GM10266 (cell line): ENCODE measurements around the gene IGFBP5.

Source experiments
- DNase-seq: peaks from one replicate; pipeline ENCODE4 v3.0.0; 2012; ENCODE audit errors: extremely low spot score
- CTCF ChIP-seq: IDR thresholded peaks from 2 replicates; pipeline ENCODE4 v1.5.1; 2012; ENCODE audit warnings: mild to moderate bottlenecking, low read depth; ENCODE audit not compliant: control insufficient read depth, insufficient read depth; ENCODE audit errors: missing control alignments

The IGFBP5 gene

GRCh38 chr2:216679658-216680024 is 15.7 kb downstream of the IGFBP5 start:
- TF ChIP-seq CTCF, result no peak
- no peak for DNase-seq

- no peak for DNase-seq
- no peak for TF ChIP-seq CTCF
Observed at GRCh38 chr2:216678813-216679657, 16.3 kb downstream of the IGFBP5 start.

- DNase-seq, result no peak
- no peak for TF ChIP-seq CTCF
Observed at GRCh38 chr2:216678098-216678465, 17.3 kb downstream of the IGFBP5 start.

GRCh38 chr2:216677439-216678097 is 17.8 kb downstream of the IGFBP5 start:
- no peak for TF ChIP-seq CTCF
- no peak for DNase-seq

GRCh38 chr2:216676630-216677029 is 18.7 kb downstream of the IGFBP5 start:
- TF ChIP-seq CTCF, result no peak
- no peak for DNase-seq

GRCh38 chr2:216674376-216674775 is 21.0 kb downstream of the IGFBP5 start:
- TF ChIP-seq CTCF, result no peak
- DNase-seq, result no peak

- TF ChIP-seq CTCF, result no peak
- DNase-seq, result no peak
Observed at GRCh38 chr2:216673609-216674008, 21.7 kb downstream of the IGFBP5 start.
